GM18867 (cell line): Measurements from ENCODE around the gene RABGGTA.
A peak's percentile ranks its signal among the peaks of the same experiment; 100 is the strongest.

Experiments used
- ATAC-seq: cut with Tn5 transposase; IDR thresholded peaks from one replicate; pipeline ENCODE4 v1.9.1; 2021; ENCODE audit warnings: mild to moderate bottlenecking, moderate library complexity; ENCODE audit not compliant: unreplicated experiment

Gene RABGGTA

DNA sequence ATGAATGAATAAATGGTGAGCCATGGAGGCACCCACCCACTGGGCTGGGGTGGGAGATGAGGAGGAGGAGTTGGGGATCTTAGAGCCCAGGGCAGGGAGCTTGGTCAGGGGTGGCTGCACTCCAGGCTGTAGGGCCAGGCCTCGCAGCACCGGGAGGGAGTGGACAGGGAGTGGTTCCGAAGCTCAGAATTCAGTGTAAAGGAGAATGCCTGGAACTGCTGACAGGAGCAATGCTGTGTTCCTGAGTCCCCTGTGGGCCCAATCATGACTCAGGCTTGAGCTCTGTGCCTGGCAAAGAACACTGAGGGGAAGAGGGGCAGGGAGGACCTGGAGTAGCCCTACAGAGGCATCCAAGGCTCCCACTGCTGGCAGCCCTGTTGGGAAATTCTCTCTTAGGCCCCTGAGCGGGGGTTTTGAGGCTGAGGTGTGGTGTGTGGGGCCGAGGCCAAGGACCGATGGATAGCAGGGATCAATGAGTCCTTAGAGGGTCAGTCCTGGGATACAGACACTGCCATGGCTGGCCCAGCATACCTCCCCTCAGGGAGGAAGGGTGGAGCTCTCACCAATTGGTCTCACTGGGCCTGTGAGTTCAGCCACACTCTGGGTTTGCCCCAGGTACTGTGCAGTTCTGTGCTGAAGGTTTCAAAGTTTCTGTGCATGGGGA is 9.5 kb upstream of the RABGGTA start:
- ATAC-seq, result no peak

DNA sequence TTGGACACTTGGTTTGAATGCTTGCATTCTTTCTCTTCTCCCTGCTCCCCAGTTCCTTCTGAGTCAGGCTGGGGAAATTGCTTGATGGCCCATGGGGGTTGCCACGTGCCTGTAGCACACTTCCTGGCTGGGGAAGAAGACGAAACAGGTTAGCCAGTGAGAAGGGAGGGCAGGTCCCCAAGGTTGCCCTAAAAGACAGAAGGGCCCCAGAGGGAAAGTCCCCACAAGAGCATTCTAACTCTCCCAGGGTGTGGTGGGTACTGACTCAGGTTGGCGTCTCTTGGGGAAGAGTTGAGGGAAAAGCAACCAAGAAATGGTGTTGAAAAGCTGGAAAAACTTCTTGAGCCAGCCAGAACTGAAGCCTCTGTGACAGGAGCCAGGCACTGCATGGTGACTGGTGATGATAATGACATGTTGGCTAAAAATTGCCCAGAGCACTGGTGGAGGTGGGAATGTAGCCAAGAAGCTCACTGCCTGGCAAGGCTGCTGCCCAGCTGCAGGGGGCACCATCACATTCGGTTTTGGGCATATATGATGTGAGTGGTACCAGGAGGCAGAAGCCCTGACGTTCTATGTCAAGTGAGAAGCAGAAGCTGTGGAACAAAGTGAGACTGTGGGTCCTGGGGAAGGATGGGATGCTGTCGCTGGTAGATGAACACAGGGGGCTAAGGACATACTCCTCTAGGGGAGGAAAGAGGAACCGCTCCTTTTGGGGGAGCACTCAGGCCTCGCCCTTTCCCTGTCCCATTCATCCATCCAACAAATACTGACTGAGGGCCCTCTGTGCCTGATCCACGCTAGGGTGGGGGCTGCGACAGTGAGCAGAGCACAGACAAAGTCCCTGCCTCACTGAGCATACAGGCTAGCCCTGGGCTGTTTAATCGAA is 8.1 kb upstream of the RABGGTA start:
- peak; percentile 52 for ATAC-seq

DNA sequence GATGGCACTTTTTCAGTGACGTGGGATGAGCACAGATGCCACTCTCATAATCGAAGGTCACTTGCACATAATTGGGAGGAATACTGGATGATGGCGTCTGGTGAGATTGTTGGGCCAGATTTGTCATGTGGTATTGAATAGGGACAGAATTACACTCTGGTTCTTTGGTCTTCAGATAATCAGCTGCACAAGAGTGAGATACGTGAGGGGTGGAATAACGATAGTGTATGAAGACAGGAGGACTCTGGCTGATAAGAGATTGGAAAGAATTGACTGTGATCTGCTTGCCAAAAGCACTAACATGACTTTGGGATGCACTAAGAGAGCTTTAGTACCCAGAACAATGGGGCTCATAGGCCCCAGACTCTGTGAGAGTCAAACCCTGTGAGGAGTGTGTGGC is 7.0 kb upstream of the RABGGTA start:
- no peak for ATAC-seq

DNA sequence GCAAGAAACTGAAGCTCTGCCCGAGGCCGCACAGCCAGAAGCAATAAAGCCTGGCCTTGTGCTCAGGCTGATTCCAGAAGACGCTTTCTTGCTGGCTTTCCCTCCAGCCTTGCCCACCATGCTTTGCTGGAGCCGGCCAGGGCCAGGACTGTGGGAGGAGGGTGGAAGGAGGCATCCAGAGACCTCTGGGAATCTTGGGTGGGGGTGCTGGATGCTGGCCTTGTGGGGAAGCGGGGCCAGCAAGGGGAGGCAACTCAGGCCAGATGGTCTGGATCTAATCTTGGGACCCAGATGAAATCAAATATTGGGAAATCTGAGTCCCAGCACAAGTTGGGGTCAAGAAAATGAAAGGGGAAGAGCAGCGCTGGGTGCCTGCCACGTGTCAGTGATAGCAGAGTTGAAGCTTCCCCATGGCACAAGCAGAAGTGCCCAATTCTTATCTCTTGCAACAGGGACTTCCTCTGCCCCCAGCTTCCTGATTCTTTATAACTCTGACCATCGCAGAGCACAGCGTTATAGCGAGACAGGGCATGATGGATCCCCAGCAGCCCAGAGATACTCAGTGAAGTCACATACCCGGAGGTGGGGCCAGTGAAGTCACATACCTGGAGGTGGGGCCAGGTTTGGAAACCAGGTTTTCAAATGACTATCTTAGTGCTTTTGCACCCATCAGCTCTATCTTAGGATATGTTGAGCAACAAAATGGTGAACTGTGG is 6.4 kb upstream of the RABGGTA start:
- ATAC-seq, result no peak

DNA sequence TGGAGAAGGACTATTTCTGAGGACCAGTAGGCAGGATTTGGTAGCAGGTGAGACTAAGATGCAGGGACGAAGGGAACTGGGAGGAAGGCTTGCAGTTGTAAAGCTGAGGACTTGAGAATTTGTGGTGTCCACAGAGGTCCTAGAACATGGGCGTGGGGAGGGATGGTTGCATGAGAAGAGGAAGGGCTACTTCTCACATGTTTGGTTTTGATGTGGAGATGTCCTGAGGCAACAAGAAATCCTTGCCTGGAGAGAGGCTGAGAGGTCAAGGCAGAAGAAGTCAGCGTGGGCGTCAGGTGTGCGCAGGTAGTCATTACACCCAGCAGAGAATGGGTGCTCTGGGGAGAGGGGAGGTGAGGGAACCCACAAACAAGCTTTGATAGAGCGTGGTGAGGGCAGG is 5.7 kb upstream of the RABGGTA start:
- ATAC-seq, result no peak

DNA sequence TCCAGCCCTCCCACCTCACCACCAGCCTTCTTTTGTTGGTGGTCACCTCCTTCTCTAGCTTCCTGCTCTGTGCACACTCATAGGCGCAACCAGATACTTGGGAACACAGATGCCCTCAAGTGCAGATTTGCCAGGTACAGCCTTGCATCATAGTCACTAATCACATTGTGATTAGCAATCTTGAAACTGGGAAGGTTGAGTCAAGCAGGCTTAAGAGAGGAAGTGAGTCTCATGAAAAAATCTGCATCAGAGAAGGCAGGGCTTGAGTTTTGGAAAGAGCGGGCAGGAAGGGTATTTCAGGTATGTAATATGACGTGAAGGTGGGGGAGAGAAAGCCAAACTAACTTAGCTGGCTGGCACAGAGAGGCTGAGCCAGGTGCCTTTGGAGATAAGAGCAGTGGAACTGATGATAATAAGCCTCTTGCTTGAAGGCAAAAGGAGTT is 2.7 kb upstream of the RABGGTA start:
- peak; percentile 31 for ATAC-seq

DNA sequence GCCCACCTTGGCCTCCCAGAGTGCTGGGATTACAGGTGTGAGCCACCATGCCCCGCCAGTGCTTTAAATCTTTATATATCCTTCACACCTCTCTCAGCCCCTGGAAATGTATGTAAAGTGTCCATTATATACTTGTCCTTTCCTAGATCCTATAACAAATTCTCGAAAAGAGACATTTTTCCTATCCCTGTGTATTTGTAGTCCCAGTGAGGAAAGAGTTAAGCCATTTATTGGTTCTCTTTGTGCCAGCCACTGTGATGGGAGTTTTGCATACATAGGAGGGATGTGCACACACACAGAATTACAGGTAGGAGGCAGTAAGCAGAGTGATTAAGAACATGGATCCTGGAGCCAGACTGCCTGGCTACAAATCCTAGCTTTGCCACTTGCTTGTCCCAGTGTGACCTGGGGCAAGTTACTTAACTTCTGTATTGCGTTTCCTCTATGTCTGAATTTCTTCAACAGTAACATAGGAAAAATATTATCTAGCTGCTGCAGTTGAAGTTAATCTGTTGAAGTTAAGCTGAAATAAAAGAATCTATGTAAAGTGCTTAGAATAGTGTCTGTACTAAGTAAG is 2.1 kb upstream of the RABGGTA start:
- ATAC-seq, result no peak

DNA sequence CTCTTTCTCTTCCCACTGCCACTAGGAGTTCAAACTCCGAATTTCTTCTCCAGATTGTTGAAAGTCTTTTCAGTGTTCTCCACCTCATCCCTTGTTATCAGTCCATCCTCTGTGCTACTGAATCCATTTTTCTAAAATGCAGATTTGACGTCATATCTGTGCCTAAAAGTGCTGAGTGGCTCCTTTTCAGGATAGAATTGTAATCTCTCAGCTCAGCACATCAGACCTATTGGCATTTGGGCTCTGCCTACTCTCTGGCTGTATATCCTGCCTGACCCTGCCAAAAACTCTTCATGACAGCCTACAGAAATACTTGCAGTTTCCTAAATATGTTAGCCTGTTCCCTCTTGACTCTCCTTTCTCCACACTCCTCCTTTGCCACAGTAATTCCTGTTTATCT is 1.1 kb upstream of the RABGGTA start:
- no peak for ATAC-seq

DNA sequence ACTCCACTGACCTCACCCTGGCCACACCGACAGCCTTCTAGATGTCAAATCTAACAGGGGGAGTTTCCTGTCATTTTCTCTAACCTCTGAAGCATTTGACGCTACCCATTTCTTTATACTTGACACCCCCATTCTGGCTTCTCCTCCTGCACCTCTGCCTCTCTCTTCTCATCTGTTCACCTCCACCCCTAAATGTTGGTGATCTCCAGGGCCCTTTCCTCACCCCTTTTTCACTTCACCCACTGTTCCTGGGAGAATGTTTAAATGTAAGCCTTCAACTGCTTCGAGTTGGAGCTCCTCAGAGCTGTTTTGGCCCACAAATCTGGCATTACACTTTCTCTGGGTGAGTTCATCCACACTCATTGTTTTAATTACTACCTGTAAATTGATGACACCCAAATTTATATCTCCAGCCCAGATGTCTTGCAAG is 452 bp upstream of the RABGGTA start:
- no peak for ATAC-seq

DNA sequence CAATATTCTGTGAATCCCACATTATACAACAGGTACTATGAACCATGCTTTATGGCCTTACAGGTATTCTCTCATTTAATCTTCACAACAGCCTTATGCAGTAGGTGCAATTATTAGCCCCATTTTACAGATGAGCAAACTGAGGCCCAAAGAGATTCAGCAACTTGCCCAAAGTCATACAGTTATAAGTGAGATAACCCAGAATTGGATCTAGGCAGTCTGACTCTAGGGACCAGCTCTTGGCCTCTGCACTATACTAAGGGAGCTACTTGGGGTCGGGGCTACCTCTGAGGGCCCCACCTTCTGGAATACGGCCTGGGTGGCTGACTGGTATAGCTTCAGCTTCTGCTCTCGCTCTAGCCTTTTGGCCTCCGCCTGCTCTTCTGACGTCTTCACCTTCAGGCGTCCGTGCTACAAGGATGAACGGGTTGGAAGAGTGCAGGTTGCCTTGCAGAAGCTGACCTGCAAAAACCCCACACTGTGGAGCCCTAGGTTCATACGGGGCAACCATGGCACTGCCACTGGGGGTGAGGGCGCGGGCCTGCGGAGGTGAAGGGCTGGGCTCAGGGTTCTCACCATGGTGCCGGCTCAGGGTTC is 762 bp downstream of the RABGGTA start:
- ATAC-seq, result no peak

DNA sequence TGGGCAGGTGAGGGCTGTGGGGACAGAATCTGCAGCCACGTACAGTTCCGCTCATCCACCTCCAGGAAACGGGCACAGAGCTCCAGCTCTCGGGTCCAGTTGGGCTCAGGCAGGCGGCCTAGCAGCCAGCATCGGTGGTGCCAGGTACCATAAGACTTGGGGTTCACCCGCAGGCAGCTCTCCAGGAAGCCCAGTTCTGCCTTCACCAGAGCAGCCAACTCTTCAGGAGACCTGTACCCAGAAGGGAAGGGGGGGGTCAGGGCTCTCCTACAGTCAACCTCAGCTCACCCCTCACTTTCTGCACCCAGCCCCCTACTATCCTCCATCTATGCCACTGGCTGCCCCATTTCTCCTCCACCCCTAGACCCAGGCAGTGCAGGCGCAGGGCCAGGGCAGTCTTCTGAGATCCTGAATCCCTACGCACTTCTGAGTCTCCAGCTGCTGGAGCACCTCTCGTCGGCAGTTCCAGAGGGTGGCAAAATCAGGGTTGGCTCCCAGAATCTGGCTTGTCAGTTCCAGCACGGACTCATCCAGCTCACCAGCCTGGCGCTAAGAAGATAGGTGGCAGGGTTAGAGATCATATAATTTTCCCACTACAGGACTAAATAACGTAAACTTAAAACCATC is 1.4 kb downstream of the RABGGTA start:
- ATAC-seq, result no peak

DNA sequence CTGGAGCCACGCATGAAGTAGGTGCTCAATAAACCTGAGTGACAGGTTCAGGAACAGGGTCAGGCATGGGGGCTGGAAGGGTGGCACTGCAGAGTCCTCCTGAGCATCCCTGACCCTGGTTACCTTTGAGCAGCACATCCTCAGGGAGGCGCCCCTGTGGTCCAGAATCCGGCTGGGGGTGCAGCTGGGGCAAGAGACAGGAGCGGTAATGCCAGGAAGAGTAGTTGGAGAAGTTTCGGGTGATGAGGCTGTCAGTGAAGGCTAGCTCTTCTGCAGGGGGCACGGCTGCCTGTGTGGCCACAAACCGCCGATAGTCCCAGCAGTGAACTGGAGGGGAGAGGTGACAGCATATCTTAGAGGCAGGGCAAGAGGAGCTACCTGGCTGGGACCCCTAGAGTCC is 2.0 kb downstream of the RABGGTA start:
- ATAC-seq, result no peak

DNA sequence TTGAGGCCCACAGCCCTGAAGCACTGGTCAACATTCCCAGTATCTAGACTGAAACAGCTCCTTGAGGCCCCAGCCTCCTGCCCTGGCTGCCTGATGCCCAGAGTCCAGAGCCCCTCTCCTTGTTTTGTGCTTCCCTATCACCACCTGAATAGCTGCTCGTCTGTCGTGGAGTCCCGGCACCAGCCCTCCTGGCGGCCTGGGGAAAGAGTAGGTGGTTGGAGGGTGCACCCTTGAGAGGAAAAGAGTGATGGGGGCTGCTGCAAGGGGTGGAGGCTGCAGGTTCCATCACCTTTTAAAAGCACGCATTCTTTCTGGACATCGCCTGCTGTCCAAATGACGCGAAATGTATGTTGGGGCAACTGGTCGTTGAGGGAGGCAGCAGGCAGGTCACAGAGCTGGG is 3.2 kb downstream of the RABGGTA start:
- no peak for ATAC-seq

DNA sequence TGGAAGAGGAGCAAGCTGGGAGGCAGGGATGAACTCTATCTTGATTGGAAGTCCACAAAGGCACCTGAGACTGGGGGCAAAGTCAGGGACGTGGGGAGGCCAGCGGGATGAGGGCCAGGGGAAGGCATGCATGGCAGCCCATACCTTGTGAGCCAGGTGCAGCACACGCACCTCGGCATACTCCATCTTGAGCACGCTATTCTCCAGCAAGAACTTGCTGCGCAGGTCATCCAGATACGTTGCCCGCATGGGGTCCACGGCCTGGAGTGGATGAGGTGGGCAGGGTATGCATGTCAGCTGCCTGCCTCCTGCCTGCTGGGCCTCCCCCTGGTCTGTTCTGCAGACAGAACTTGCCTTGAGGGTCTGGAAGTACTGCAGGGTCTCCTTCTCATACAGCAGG is 3.9 kb downstream of the RABGGTA start:
- ATAC-seq, result no peak

DNA sequence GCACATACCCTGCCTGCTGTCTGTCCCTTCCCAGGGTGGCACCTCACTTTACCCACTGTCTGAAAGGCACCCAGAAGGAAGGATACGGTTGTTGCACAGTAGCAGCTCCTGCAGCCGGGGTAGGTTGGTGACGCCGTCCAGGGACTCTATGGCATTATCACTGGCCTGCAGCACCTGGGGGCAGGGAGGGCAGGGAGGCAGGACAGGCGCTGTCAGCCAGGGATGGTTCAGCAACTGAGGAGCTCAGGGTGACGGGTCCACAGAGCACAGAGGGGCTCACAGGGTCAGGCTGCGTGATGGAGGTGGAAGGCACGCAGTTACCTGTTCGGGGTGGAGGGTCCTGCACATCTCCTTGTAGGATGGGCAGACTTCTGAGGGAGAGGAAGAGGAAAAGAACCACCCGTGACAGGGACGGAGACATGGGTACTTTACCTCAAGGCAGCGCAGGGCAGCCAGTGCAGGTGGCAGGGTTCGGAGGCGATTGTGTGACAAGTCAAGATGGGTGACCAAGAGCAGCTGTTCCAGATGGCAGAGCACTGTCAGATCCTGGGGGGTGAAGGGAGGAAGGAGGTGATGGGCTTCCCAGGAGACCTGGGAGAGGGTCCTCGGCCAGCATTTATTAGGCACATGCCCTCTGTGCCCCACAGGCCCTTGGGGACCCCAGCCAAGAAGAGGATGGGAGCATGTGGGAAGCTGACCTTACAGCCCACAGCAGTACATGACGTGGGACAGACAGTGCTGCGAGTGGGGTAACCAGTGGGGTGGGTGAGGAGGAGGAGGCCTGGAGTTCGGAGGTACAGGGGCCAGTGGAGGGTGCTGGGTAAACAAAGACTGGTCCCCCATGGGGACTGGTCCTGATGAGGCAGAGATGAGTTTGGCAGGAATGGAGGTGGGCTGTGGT is 4.8 kb downstream of the RABGGTA start:
- no peak for ATAC-seq

DNA sequence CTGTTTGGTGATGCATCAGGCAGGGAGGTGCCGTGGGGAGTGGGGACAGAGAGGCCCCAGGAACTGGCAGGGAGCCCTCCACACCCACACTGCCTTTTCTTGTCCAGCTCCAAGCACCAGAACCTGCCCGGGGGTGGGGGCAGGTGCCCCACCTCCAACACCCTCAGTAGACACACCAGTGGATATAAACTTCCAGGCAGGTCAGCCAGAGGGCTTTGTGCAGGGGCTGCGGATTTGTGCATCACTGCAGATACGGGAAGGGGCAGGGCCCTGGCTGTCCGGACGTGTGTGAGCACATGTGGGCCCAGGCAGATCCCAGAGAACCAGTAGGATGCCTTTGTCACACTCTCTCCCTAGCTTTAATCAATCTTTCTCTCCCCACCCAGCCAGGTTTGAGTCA is 7.1 kb downstream of the RABGGTA start:
- ATAC-seq, result no peak

DNA sequence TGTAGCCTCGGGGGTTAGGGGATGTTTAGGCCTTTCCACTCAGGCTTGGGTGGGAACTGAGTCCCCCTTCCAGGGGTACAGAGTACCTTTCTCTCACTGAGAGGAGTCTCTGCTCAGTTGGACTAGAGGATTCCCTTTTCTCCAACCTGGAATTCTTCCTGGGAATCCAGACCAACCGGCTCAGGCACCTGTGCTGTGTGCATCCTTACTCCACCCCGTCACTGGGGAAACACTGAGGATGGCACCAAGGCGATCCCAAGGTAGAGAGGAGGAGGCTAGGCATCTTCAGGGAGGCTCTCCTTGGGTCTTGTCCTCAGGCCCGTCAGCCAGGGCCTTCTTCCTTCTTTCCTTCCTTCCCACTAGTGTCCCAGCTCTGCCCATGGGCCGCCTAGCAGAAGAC is 7.5 kb downstream of the RABGGTA start:
- ATAC-seq, result no peak

DNA sequence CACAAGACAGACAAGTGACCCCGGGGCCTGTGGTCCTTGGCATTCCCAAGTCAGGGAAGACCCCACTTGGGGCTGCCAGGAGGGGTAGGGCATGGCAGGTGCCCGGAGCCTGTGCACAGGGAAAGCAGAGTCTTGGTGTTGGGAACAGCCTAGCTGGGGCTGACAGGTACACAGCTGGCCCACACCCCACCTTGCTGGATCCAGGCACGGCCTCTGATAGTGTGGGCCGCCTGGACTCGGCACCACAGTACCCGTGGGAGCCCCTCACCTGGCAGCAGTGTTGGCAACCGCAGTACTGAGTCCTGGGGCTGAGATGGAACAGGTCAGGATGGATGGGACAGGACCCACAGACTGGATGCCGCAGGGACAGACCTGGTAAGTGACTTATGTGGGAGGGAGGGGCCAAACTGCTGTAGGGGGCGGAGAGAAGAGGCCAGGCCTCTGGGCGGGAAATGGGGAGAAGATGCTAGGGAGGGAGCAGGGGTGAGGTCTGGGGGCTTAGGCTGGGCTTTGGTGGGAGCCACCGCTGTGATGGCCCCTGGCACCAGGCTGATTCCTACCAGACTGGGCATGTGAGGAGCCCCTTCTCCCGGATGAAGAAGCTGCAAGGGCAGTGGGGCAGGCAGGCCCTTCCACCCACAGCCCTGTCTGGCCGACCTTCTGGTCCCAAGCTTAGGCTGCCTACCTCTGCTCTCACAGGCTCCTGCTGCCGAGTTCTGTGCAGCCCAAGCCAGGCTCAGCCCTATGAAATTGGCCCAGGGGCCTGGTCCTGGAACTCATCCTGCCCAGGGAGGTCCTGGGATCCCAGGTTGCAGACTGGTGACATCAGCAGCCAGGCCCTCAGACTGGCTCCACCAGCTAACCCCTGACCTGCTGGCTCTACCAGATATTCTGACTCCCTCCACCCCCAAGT is 8.3 kb downstream of the RABGGTA start, which contains the start of gene TGM1:
Gene TGM1, minus strand, starts transcription at position 357 of the 913 bp plus-strand sequence. CDS start 825 bp downstream, outside the sequence.
- no peak for ATAC-seq
